Measurements from ENCODE around the gene PSME3IP1.

DNA sequence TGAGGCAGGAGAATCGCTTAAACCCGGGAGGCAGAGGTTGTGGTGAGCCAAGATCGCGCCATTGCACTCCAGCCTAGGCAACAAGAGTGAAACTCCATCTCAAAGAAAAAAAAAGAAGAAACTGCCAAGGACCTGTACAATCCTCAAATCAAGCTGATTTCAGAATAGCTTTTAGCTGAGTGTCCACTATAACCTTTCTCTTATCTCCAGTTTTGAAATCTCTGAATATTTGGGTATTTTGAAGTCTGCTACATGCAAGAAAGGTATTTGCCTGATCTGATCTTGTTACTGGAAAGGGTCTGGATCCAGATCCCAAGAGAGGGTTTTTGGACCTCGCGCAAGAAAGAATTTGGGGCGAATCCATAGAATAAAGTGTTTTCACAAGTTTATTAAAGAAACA lies 40.1 kb upstream of the PSME3IP1 start:
- TF ChIP-seq, protein P1, sequence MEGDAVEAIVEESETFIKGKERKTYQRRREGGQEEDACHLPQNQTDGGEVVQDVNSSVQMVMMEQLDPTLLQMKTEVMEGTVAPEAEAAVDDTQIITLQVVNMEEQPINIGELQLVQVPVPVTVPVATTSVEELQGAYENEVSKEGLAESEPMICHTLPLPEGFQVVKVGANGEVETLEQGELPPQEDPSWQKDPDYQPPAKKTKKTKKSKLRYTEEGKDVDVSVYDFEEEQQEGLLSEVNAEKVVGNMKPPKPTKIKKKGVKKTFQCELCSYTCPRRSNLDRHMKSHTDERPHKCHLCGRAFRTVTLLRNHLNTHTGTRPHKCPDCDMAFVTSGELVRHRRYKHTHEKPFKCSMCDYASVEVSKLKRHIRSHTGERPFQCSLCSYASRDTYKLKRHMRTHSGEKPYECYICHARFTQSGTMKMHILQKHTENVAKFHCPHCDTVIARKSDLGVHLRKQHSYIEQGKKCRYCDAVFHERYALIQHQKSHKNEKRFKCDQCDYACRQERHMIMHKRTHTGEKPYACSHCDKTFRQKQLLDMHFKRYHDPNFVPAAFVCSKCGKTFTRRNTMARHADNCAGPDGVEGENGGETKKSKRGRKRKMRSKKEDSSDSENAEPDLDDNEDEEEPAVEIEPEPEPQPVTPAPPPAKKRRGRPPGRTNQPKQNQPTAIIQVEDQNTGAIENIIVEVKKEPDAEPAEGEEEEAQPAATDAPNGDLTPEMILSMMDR (IDR thresholded peaks at IDR 0.05) = no peak
- no peak for TF ChIP-seq POLR2A (IDR thresholded peaks at IDR 0.05)
